Measurements from ENCODE around the gene AHRR.

DNA sequence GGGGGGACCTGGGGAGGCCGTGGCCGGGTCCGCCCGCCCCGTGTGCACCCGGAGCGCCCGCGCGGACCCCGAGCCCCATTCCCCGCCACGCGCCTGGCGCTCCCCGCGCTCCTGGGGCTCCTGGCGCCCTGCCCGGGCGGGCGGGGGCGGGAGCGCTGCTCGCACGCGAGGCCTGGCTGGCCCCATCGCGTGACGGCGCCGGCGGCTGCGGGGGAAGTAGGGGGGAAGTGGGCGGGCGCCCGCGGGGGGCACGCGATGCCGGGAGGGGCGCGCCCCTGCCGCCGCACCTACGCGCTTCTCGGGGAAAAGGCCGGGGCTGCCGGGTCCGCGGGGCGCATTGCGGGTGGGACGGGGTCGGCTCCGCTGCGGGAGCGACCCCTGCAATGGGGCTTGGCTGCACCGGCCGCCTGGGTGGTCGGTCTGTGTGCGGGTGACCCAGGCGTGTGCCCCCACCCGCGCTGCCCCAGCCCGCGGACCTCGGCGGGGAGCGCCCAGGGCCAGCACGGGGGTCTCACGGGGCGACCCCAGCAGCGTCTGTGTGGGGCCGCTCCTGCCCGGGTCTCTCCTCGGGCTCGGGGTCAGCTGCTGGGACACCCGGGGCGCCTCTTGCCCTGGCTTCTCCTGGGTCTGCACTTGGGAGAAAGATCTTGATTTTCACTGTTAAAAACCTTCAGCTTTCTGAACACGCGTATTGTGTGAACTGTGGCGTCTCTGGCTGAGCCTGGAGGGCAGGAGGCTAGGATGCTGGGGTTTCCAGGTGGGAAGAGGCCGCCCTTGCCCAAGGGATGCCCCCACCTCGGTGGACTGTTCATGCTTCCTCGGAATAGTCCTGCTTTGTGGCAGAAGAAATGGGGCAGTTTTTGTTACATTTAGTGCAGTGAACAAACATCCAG is 52.4 kb downstream of the AHRR start:
- TF ChIP-seq, protein P1, sequence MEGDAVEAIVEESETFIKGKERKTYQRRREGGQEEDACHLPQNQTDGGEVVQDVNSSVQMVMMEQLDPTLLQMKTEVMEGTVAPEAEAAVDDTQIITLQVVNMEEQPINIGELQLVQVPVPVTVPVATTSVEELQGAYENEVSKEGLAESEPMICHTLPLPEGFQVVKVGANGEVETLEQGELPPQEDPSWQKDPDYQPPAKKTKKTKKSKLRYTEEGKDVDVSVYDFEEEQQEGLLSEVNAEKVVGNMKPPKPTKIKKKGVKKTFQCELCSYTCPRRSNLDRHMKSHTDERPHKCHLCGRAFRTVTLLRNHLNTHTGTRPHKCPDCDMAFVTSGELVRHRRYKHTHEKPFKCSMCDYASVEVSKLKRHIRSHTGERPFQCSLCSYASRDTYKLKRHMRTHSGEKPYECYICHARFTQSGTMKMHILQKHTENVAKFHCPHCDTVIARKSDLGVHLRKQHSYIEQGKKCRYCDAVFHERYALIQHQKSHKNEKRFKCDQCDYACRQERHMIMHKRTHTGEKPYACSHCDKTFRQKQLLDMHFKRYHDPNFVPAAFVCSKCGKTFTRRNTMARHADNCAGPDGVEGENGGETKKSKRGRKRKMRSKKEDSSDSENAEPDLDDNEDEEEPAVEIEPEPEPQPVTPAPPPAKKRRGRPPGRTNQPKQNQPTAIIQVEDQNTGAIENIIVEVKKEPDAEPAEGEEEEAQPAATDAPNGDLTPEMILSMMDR (IDR thresholded peaks at IDR 0.05), result no peak
- no peak for TF ChIP-seq POLR2A (IDR thresholded peaks at IDR 0.05)
